Middle frontal gyrus (tissue), 1 donor: ENCODE measurements around the gene CEP250.
"Not testable (repeated sequence)": the region's sequence is repeated elsewhere in the genome, so short reads cannot be mapped to it uniquely, and the experiment has no call there.

Experiments
- DNase-seq: peaks from one replicate; pipeline ENCODE4 v3.0.0-alpha.2; 2015; ENCODE audit warnings: low spot score; ENCODE audit errors: extremely low spot score

Gene CEP250

GRCh38 chr20:35456700-35457099 lies 1.3 kb downstream of the CEP250 start:
- DNase-seq = not testable (repeated sequence)

DNA sequence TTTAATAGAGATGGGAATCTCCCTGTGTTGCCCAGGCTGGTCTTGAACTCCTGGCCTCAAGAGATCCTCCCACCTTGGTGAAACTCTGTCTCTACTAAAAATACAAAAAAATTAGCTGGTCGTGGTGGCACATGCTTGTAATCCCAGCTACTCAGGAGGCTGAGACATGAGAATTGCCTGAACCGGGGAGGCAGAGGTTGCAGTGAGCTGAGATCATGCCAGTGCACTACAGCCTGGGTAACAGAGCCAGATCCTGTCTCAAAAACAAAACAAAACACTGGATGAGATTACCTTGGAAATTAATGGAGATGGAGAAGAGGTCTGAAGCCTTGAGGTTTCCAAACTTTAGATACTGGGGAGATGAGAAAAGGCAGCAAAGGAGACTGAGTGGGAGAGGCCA lies 2.1 kb downstream of the CEP250 start:
- not testable (repeated sequence) for DNase-seq

DNA sequence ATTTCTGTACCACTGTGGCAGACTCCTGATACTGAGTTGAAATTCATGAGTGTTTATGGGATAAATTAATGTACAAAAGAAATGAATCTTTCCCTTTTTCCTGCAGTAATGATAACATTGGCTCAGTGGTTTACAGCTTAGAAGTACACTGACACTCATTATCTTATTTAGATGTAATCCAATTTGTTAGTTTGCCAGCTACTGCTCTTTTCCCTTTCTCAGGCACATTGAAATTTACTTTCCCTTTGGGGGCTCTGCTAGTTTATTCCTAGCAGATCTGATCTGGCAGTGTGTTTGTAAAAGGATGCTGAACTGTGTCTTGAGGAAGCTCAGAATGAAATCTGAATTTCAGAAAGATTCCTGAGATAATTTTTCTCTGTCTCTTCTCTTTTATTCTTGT lies 3.0 kb downstream of the CEP250 start:
- DNase-seq = no peak

DNA sequence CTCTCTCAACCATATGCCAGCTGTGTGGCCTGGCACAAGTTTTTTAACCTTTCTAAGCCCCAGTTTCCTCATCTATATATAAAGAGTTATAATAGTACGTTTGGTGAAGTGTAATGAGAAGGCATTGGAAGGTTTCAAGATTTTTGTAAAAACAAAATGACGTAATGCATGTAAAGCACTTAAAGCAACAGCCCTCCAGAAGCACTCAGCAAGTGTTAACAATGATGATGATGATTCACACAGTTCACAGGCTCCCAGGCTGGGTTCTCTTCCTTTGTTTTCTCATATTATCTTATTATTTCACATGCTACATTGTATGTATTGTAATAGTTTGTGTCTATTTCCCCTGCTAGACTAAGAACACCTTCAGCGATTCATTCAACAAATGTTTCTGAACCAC lies 6.2 kb downstream of the CEP250 start:
- DNase-seq = no peak

- DNase-seq = no peak
Observed at GRCh38 chr20:35462351-35462750, 7.0 kb downstream of the CEP250 start.

- DNase-seq = peak; percentile 54
Observed at GRCh38 chr20:35463455-35464300, 8.3 kb downstream of the CEP250 start.

GRCh38 chr20:35465976-35466375 lies 10.6 kb downstream of the CEP250 start:
- no peak for DNase-seq

DNA sequence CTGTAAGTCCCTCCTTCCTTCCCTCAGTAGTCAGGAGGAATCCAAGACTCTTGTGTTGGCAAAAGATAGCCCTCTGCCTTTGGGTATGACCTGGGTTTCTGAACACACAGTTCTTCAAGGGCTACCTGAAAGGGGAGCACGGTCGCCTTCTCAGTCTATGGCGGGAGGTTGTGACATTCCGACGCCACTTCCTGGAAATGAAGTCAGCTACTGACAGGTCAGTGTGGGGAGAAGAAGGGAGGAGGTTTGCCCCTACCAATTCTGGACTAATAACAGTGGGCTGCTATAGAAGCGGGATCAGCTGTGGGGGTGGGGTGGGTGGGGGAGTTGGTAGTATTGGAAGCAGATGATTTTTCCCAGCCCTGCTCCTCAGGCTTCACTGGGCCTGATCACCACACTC lies 11.5 kb downstream of the CEP250 start:
- no peak for DNase-seq

DNA sequence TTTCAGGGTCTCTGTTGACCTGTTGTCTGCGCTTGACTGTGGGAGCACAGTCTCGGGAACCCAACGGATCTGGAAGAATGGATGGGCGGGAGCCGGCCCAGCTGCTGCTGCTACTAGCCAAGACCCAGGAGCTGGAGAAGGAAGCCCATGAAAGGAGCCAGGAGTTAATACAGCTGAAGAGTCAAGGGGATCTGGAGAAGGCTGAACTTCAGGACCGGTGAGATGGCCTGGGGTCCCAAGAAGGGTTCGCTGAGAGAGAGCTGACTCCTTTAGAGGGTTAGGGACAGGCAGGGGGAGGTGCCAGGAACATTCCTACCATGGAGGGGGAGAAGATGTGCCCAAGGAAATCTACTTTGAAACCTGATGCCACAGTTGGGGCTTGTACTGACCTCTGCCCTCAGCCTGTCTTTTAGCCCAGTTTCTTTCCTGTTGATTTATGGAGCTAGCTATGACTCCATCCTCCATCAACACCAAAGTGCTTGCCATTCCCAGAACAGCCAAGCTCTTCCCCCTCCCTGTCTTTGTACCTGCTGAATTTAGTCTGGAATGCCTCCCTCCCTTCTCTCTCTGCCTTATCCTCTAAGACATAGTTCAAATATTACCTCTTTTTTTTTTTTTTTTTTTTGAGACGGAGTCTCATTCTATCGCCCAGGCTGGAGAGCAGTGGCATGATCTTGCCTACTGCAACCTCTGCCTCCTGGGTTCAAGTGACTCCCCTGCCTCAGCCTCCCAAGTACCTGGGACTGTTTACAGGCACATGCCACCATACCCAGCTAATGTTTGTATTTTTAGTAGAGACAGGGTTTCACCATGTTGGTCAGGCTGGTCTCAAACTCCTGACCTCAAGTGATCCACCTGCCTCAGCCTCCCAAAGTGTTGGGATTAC lies 12.2 kb downstream of the CEP250 start:
- DNase-seq = no peak

DNA sequence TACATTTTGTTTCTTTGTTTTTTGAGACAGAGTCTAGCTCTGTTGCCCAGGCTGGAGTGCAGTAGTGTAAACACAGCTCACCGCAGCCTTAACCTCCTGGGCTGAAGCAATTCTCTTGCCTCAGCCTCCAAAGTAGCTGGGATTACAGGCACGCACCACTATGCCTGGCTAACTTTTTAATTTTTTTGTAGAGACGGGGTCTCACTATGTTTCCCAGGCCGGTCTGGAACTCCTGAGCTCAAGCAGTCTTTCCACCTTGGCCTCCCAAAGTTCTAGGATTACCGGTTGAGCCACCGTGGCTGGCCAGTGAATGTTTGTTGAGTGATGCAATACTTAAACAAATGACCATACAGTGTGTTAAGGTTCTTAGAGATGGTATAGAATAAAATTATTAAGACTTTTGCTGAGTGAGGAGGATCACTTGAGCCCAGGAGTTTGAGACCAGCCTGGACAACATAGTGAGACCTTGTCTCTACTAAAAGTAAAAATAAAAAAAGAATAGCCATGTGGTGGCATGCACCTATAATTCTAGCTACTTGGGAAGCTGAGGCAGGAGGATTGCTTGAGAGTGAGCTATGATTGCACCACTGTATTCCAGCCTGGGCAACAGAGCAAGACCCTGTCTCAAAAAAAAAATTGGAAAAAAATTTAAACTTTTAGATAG lies 13.4 kb downstream of the CEP250 start:
- no peak for DNase-seq

DNA sequence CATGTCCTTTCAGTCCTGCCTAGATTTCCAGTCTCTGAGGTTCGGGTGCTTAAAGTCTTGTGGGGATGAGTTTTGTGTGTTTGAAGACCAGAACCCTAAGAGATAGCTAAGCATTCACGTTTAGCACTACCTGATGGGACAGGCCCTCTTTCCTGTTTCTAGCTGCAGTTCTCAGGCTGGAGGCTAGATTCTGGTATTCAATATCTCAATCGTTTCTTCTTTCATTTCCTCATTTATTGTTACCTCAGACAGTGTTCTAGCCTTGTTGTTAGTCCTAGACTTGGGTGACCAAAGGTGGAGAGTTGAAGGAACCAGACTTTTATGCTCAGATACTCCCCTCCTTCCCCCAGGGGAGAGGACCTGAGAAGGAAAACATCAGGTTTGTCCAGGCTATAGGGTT lies 16.8 kb downstream of the CEP250 start:
- no peak for DNase-seq

DNA sequence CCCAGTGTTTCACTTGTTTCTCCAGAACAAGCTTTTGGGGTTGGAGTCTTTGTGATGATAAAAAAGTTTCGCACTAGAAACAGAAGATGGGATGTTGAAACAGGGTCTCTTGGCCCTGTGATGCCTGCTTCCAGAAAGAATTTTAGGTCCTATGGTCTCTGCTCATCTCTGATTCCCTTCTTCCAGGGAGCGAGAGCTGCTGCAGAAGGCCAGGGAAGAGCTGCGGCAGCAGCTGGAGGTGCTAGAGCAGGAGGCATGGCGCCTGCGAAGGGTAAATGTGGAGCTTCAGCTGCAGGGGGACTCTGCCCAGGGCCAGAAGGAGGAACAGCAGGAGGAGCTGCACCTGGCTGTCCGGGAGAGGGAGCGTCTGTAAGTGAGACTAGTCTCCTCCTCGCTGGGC lies 18.3 kb downstream of the CEP250 start:
- DNase-seq = no peak

GRCh38 chr20:35474303-35474871 lies 19.0 kb downstream of the CEP250 start:
- DNase-seq = no peak

GRCh38 chr20:35476288-35476687 lies 20.9 kb downstream of the CEP250 start:
- DNase-seq = no peak

DNA sequence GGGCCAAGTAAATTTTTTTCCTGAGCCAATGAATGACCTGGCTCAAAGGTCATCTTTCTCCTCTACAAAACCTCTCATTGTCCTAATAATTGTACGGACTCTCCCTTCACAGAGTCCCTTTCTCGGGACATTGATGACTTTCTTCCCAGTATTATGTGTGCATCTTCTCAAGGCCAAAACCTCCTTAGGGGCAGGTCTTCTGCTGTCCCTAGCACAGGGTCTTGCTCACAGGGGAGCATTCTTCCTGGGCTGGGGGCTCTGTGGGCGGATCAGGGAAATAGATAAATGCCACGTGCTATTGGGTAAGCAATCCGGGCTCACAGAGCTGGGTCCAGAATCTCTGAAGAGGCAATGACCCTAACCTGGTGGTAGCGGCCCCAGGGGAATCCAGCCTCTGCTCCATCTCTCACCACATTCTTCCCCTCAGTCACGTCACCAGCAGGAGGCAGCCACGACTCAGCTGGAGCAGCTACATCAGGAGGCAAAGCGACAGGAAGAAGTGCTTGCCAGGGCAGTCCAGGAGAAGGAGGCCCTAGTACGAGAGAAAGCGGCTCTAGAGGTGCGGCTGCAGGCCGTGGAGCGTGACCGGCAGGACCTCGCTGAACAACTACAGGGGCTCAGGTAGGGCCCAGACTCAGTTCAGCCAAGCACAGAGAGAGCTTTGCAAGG lies 23.5 kb downstream of the CEP250 start:
- DNase-seq = no peak

- DNase-seq = no peak
Observed at GRCh38 chr20:35479798-35480197, 24.4 kb downstream of the CEP250 start.

GRCh38 chr20:35487479-35487878 lies 32.1 kb downstream of the CEP250 start:
- no peak for DNase-seq

DNA sequence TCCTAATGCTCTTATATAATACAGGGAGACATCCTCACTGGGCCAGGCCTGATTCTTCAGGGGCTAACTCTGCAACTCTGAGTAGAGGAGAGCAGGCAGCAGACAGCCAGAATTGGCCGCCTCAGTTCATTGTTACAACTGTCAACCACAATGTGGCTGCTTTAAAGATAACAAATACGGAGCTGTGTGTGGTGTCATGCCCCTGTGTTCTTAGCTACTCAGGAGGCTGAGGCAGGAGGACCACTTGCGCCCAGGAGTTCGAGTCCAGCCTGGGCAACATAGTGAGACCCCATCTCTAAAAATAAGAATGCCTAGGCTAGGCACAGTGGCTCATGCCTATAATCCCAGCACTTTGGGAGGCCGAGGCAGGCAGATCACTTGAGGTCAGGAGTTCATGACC lies 34.3 kb downstream of the CEP250 start:
- DNase-seq = no peak

DNA sequence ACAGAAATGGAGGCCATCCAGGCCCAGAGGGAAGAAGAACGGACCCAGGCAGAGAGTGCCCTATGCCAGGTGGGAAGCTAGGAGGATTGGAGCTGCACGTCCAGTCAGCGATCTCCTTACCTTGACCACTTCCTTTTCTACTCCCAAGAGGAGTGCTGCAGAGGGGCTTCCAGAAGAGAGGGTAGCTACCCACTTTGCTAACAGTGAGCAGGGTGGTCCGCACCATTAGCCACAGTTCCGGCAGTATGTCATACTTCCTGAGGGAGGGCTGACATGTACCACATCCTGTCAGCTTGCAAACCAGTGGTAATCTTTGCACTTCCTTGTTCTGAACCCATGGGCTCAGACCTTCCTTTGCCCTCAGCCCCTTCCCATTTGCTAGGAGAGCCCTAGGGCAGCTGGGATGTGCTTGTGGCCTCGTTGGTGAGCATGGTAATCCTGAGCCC lies 35.4 kb downstream of the CEP250 start:
- DNase-seq = no peak

DNA sequence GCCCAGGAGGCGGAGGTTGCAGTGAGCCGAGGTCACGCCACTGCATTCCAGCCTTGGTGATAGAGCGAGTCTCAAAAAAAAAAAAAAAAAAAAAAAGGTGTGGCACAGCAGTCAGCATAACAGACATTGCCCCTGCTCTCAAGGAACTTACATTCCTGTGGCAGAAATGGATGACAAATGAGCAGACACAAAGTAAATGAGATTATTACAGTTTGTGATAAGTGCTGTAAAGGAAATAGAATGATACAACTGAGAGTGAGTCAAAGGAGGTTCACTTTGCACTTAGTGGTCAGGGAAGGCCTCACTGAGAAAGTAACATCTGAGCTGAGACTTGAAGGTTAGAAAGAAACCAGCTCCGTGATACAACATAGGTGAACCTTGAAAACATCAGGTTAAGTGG lies 36.4 kb downstream of the CEP250 start:
- no peak for DNase-seq

- no peak for DNase-seq
Observed at GRCh38 chr20:35492352-35492751, 37.0 kb downstream of the CEP250 start.
